HEK293 (cell line): ENCODE data around the gene CDK11B.

Experiments used
- CTCF ChIA-PET: fragments of 350-600 bp; formaldehyde crosslinking; extraction: SDS; loops from one replicate; lab custom pipeline; 2021; ENCODE audit warnings: antibody characterized with exemption; lab: Yijun Ruan, JAX
- POLR2A ChIA-PET: fragments of 300-600 bp; formaldehyde crosslinking; extraction: SDS; loops from one replicate; lab custom pipeline; 2020; ENCODE audit warnings: antibody characterized with exemption, inconsistent platforms; lab: Yijun Ruan, JAX
- H3K27ac ChIP-seq: fragments of 200-500 bp; sonication (Bioruptor generic); 2 replicates; pipeline ENCODE4 v1.5.1; 2014; ENCODE audit warnings: low read depth, low read length, control low read depth, inconsistent platforms; ENCODE audit errors: extremely low read depth
- H3K36me3 ChIP-seq, 2 experiments: fragments of 200-500 bp in 1 of 2; sonication (Bioruptor generic) in 1 of 2; 1 replicate in 1 of 2; 2 replicates in 1 of 2; pipeline ENCODE4 v1.5.1; 2014 to 2017; ENCODE audit warnings: inconsistent platforms in 2 of 2, low read length in 2 of 2; ENCODE audit not compliant: control insufficient read depth in 2 of 2, insufficient read depth in 1 of 2
- H3K4me1 ChIP-seq: fragments of 200-500 bp; sonication (Bioruptor generic); 2 replicates; pipeline ENCODE4 v1.5.1; 2014; ENCODE audit warnings: mild to moderate bottlenecking, low read length, inconsistent platforms; ENCODE audit not compliant: control insufficient read depth, insufficient read depth
- H3K4me3 ChIP-seq: 2 replicates; pipeline ENCODE4 v1.5.1; 2011; ENCODE audit warnings: low read depth, mild to moderate bottlenecking, control low read depth, low read length, moderate library complexity
- H3K9me3 ChIP-seq: fragments of 200-500 bp; sonication (Bioruptor generic); 2 replicates; pipeline ENCODE4 v1.5.1; 2014; ENCODE audit warnings: low read depth, low read length, inconsistent platforms; ENCODE audit not compliant: control insufficient read depth, insufficient read depth
- EGR2 ChIP-seq: fragments of 450-650 bp; formaldehyde crosslinking; IDR thresholded peaks from 2 replicates; pipeline ENCODE4 v1.5.1; 2016; ENCODE audit warnings: low read depth, missing biosample characterization, missing genetic modification characterization
- KLF9 ChIP-seq: fragments of 450-650 bp; formaldehyde crosslinking; IDR thresholded peaks from 2 replicates; pipeline ENCODE4 v1.5.1; 2016; ENCODE audit warnings: missing biosample characterization, missing genetic modification characterization, low read depth
- MYNN ChIP-seq: fragments of 450-650 bp; formaldehyde crosslinking; IDR thresholded peaks from 2 replicates; pipeline ENCODE4 v1.5.1; 2016; ENCODE audit warnings: missing biosample characterization, missing genetic modification characterization, borderline replicate concordance
- PRDM10 ChIP-seq: fragments of 450-650 bp; formaldehyde crosslinking; IDR thresholded peaks from 2 replicates; pipeline ENCODE4 v1.5.1; 2016; ENCODE audit warnings: missing biosample characterization, missing genetic modification characterization
- SP2 ChIP-seq: fragments of 450-650 bp; formaldehyde crosslinking; IDR thresholded peaks from 2 replicates; pipeline ENCODE4 v1.5.1; 2016; ENCODE audit warnings: missing biosample characterization, missing genetic modification characterization
- ZBTB20 ChIP-seq: fragments of 450-650 bp; formaldehyde crosslinking; IDR thresholded peaks from 2 replicates; pipeline ENCODE4 v1.5.1; 2016; ENCODE audit warnings: missing biosample characterization, missing genetic modification characterization
- ZBTB48 ChIP-seq: fragments of 450-650 bp; formaldehyde crosslinking; IDR thresholded peaks from 2 replicates; pipeline ENCODE4 v1.5.1; 2016; ENCODE audit warnings: missing biosample characterization, missing genetic modification characterization
- ZBTB49 ChIP-seq: fragments of 450-650 bp; formaldehyde crosslinking; IDR thresholded peaks from 2 replicates; pipeline ENCODE4 v1.5.1; 2016; ENCODE audit warnings: missing biosample characterization, missing genetic modification characterization, low read depth
- ZFHX2 ChIP-seq: fragments of 450-650 bp; formaldehyde crosslinking; conservative IDR thresholded peaks from 2 replicates; pipeline ENCODE4 v1.5.1; 2016; ENCODE audit warnings: missing biosample characterization, missing genetic modification characterization
- ZNF114 ChIP-seq: fragments of 450-650 bp; formaldehyde crosslinking; IDR thresholded peaks from 2 replicates; pipeline ENCODE4 v1.5.0; 2017; ENCODE audit warnings: missing biosample characterization, missing genetic modification characterization
- ZNF140 ChIP-seq: fragments of 450-650 bp; formaldehyde crosslinking; IDR thresholded peaks from 2 replicates; pipeline ENCODE4 v1.5.1; 2016; ENCODE audit warnings: missing biosample characterization, missing genetic modification characterization
- ZNF169 ChIP-seq: fragments of 450-650 bp; formaldehyde crosslinking; IDR thresholded peaks from 2 replicates; pipeline ENCODE4 v1.5.1; 2016; ENCODE audit warnings: missing biosample characterization, missing genetic modification characterization
- ZNF202 ChIP-seq: fragments of 450-650 bp; formaldehyde crosslinking; IDR thresholded peaks from 2 replicates; pipeline ENCODE4 v1.5.1; 2016; ENCODE audit warnings: missing biosample characterization, missing genetic modification characterization, borderline replicate concordance
- ZNF449 ChIP-seq: fragments of 450-650 bp; formaldehyde crosslinking; IDR thresholded peaks from 2 replicates; pipeline ENCODE4 v1.5.1; 2017; ENCODE audit warnings: missing biosample characterization, mild to moderate bottlenecking, missing genetic modification characterization, moderate library complexity
- ZNF501 ChIP-seq: fragments of 450-650 bp; formaldehyde crosslinking; IDR thresholded peaks from 2 replicates; pipeline ENCODE4 v1.5.1; 2016; ENCODE audit warnings: missing biosample characterization, missing genetic modification characterization
- ZNF654 ChIP-seq: fragments of 450-650 bp; formaldehyde crosslinking; IDR thresholded peaks from 2 replicates; pipeline ENCODE4 v1.5.1; 2016; ENCODE audit warnings: low read depth, missing biosample characterization, missing genetic modification characterization

The CDK11B gene

GRCh38 chr1:1687846-1688245 lies 29.0 kb upstream of the CDK11B start:
- H3K4me1 ChIP-seq: no peaks in the 10 kb centered on the region
- CTCF ChIA-PET: no interaction called here

GRCh38 chr1:1684031-1684681 lies 25.4 kb upstream of the CDK11B start:
- CTCF ChIA-PET: no interaction called here
- Histone ChIP-seq H3K4me3 (no peak overlapping the region), H3K27ac (peak overlapping the region; percentile 16; the same call in 1 of the 2 replicates), H3K36me3 (peaks cover 0 to 8% of the 10 kb centered on the region in 2 experiments; a peak in 2 of 3 replicates)
- POLR2A ChIA-PET: no interaction called here
- TF ChIP-seq ZNF654 (no peak), EGR2 (tag by site-specific recombination) (peak; percentile 79), ZFHX2 (peak; percentile 62)
- TF ChIP-seq, all 188 proteins: peak for 2
- H3K9me3 ChIP-seq: no peaks in the 10 kb centered on the region
- no peaks in the 10 kb centered on the region for H3K4me1 ChIP-seq

More at GRCh38 chr1:1687846-1688245, 29.0 kb upstream of the CDK11B start:
- Histone ChIP-seq H3K36me3 (peaks cover 0 to 9% of the 10 kb centered on the region in 2 experiments; a peak in 2 of 3 replicates), H3K9me3 (no peaks in the 10 kb centered on the region), H3K4me3 (no peak overlapping the region), H3K27ac (no peak overlapping the region)
- POLR2A ChIA-PET: no interaction called here
- TF ChIP-seq ZBTB20 (tag by site-specific recombination) (no peak), ZNF169 (no peak), KLF9 (no peak), ZBTB49 (tag by site-specific recombination) (no peak), ZBTB48 (no peak), PRDM10 (tag by site-specific recombination) (no peak), ZNF140 (no peak), ZNF114 (no peak), ZNF202 (tag by site-specific recombination) (no peak), ZNF501 (tag by site-specific recombination) (no peak), MYNN (tag by site-specific recombination) (no peak), SP2 (tag by site-specific recombination) (no peak), ZNF449 (tag by site-specific recombination) (no peak)
